Gastrocnemius medialis (tissue), 4 donors: ENCODE measurements around the gene TPCN1. TPM values are rescaled to one million over a fixed set of nuclear protein-coding genes. Genes with fewer than 3 reads are reported as not detected.

Experiments
- ATAC-seq, 2 donors: fragments of 150-250 bp; one replicate each; pipeline ENCODE4 v1.9.1; 2016
- DNase-seq, 2 donors: peaks; one replicate each; pipeline ENCODE4 v3.0.0-alpha.2; 2019
- H3K27ac ChIP-seq, 4 donors: fragments of 200-600 bp; sonication (generic); 1 replicate in 1 of 4; 2 replicates in 3 of 4; pipeline ENCODE4 v1.5.1; 2016 to 2018; ENCODE audit warnings: mild to moderate bottlenecking in 2 of 4, moderate library complexity in 1 of 4
- H3K27me3 ChIP-seq, 3 donors: fragments of 200-600 bp; sonication (generic) in 2 of 3; 1 replicate in 1 of 3; 2 replicates in 2 of 3; pipeline versions ENCODE4 v1.5.1 to v1.6.0; 2016 to 2019; ENCODE audit warnings: mild to moderate bottlenecking in 1 of 3, moderate library complexity in 1 of 3
- H3K36me3 ChIP-seq, 2 donors: fragments of 200-600 bp; sonication (generic) in 1 of 2; one replicate each; pipeline ENCODE4 v1.5.1; 2017 to 2018
- H3K4me1 ChIP-seq, 2 donors: fragments of 200-600 bp; sonication (generic) in 1 of 2; one replicate each; pipeline ENCODE4 v1.5.1; 2016 to 2017; ENCODE audit warnings: mild to moderate bottlenecking in 2 of 2
- H3K4me3 ChIP-seq, 4 donors: fragments of 200-600 bp; sonication (generic) in 3 of 4; 1 replicate in 1 of 4; 2 replicates in 3 of 4; pipeline ENCODE4 v1.5.1; 2016 to 2019; ENCODE audit warnings: mild to moderate bottlenecking in 2 of 4
- H3K9me3 ChIP-seq, 3 donors: fragments of 200-600 bp; sonication (generic) in 2 of 3; 1 replicate in 1 of 3; 2 replicates in 2 of 3; pipeline ENCODE4 v1.5.1; 2016 to 2019
- POLR2A ChIP-seq, 2 donors: fragments of 450-650 bp; IDR thresholded peaks; one replicate each; pipeline ENCODE4 v1.6.1; 2017; ENCODE audit warnings: antibody characterized with exemption in 2 of 2, mild to moderate bottlenecking in 2 of 2, moderate library complexity in 2 of 2
- in situ Hi-C, 4 donors: fragments of 200-750 bp; cut with MboI; loops; one replicate each; pipeline versions ENCODE4 v1.15.0 to v1.8.0; 2017; ENCODE audit warnings: low sequenced_read_pairs in 4 of 4
- intact Hi-C: fragments of 100-400 bp; cut with DNase I; formaldehyde crosslinking; loops from one replicate; pipeline ENCODE4 v1.15.1; 2023; ENCODE audit warnings: low total_unique reads
- total RNA-seq, 4 donors: library from RNA; depleted of rRNA; stranded (reverse); fragments of >200 nt; gene quantifications; one replicate each; pipeline versions ENCODE4 v1.1.0 to v1.2.3, GENCODE V29; 2016
- TF ChIP-seq, protein P1 (sequence below), 5 experiments: fragments of 450-650 bp in 3 of 5; fragments of 200-600 bp in 2 of 5; sonication (generic) in 2 of 5; IDR thresholded peaks in 4 of 5; conservative IDR thresholded peaks in 1 of 5; 1 replicate in 4 of 5; 2 replicates in 1 of 5; pipeline ENCODE4 v1.5.1; 2016 to 2019; ENCODE audit warnings: antibody characterized with exemption in 5 of 5, mild to moderate bottlenecking in 3 of 5, moderate library complexity in 3 of 5

TPCN1 gene
- total RNA-seq, 4 donors from 2014 or later = 21.4 to 27.0 (median 25.4) TPM

DNA sequence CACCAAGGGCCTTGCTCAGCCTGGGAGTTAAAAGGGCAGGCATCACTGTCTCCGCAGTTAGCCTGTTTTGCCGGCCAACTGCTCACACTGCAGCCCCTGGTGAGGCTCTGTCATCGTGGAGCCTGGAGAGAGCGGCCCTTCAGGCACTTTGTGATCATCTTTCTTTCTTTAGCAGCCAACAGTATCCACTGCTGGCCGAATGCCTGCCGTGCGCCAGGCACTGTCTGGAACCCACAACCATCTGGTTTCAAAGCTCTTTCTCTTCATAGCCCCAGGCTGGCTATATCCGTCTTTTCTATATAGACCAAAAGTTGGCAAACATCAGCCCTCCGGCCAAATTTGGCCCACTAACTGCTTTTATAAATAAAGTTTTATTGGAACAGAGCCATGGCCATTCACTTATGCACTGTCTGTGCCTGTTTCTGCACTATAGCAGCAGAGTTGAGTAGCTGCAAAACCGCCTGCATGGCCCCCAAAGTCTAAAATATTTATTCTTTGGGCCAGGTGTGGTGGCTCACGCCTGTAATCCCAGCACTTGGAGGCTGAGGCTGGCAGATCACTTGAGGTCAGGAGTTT lies 84.1 kb downstream of the TPCN1 start:
- intact Hi-C loops = no loop called here
- DNase-seq (no peak), ATAC-seq (no peak)
- H3K36me3 ChIP-seq = peaks cover 0 to 25% of the 10 kb centered on the region in 2 donors
- H3K4me3 ChIP-seq = no peak overlapping the region
- H3K27ac ChIP-seq = no peak overlapping the region
- H3K27me3 ChIP-seq = no peaks in the 10 kb centered on the region
- in situ Hi-C loops = loop anchor here in 2 of 4 donors (25.0 kb wide), 2 partner anchors 118 to 132 kb away; partner anchors contain the start of genes DDX54 (in 1 of the 2) and RITA1 (in 1 of the 2)
- H3K9me3 ChIP-seq = no peaks in the 10 kb centered on the region
- H3K4me1 ChIP-seq = no peaks in the 10 kb centered on the region
- TF ChIP-seq, protein P1, sequence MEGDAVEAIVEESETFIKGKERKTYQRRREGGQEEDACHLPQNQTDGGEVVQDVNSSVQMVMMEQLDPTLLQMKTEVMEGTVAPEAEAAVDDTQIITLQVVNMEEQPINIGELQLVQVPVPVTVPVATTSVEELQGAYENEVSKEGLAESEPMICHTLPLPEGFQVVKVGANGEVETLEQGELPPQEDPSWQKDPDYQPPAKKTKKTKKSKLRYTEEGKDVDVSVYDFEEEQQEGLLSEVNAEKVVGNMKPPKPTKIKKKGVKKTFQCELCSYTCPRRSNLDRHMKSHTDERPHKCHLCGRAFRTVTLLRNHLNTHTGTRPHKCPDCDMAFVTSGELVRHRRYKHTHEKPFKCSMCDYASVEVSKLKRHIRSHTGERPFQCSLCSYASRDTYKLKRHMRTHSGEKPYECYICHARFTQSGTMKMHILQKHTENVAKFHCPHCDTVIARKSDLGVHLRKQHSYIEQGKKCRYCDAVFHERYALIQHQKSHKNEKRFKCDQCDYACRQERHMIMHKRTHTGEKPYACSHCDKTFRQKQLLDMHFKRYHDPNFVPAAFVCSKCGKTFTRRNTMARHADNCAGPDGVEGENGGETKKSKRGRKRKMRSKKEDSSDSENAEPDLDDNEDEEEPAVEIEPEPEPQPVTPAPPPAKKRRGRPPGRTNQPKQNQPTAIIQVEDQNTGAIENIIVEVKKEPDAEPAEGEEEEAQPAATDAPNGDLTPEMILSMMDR (IDR thresholded peaks at IDR 0.05 in 4 of 5, conservative IDR thresholded peaks at IDR 0.05 in 1 of 5) = no peak
- TF ChIP-seq POLR2A (IDR thresholded peaks at IDR 0.05) = no peak

DNA sequence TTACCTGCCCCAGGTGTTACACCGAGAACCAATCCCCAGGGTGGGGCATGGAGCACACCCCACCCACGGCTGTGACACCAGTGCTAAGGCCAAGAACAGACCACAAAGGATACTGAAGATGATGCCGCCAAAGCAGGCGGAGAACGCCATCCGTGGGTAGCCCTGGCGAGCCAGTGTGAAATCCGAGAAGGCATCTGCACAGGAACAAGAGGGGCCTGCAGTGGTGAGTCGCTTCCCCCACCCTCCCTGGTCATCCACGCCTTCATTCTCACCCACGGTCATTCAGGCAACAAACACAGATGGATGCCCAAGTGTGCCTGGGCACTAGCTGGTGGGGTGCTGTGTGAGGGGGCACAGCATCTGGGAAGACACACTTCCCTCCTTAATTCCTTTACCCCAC lies 85.1 kb downstream of the TPCN1 start:
- no peak for DNase-seq
- Histone ChIP-seq H3K9me3 (no peaks in the 10 kb centered on the region), H3K4me1 (no peaks in the 10 kb centered on the region), H3K27ac (no peak overlapping the region), H3K4me3 (no peak overlapping the region), H3K36me3 (peaks cover 0 to 25% of the 10 kb centered on the region in 2 donors), H3K27me3 (no peaks in the 10 kb centered on the region)
- no peak for TF ChIP-seq POLR2A (IDR thresholded peaks at IDR 0.05)
- TF ChIP-seq, protein P1 (IDR thresholded peaks at IDR 0.05 in 4 of 5, conservative IDR thresholded peaks at IDR 0.05 in 1 of 5) = no peak
- intact Hi-C loops = no loop called here
- in situ Hi-C loops = loop anchor here in 2 of 4 donors (25.0 kb wide), 2 partner anchors 119 to 131 kb away; partner anchors contain the start of genes DDX54 (in 1 of the 2) and RITA1 (in 1 of the 2)
- ATAC-seq = no peak

DNA sequence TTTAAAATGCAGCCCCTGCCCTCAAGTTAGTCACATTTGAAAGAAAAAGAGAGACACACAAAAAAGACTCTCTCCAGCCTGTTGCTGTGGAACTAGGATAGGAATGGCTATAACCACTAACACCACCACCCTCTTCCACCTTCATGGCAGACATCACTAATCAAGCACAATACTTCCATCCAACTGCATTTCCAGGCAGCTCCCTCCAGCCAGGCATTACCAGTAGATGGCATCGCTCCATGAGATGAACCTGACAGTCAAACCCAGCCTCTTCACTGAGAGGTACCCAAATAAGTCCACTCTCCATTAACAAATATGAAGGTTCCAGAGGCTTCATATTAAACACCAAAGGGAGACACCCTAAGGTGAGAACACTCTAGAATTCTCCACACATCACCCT lies 89.2 kb downstream of the TPCN1 start:
- no peak for TF ChIP-seq POLR2A (IDR thresholded peaks at IDR 0.05)
- TF ChIP-seq, protein P1 (IDR thresholded peaks at IDR 0.05 in 4 of 5, conservative IDR thresholded peaks at IDR 0.05 in 1 of 5) = no peak
- Histone ChIP-seq H3K27ac (no peak overlapping the region), H3K4me1 (no peaks in the 10 kb centered on the region), H3K36me3 (peaks cover 0 to 36% of the 10 kb centered on the region in 2 donors), H3K9me3 (no peaks in the 10 kb centered on the region), H3K4me3 (no peak overlapping the region), H3K27me3 (no peaks in the 10 kb centered on the region)
- in situ Hi-C loops = loop anchor here in 3 of 4 donors (10.0 to 25.0 kb wide), 3 partner anchors 114 to 127 kb away; partner anchors contain the start of genes DDX54 (in 1 of the 3), RITA1 (in 1 of the 3) and SDSL (in 1 of the 3)
- no peak for ATAC-seq
- DNase-seq = no peak
- intact Hi-C loops = loop anchor here (5.0 kb wide), 1 partner anchor 602 kb away; no protein-coding TSS in a partner anchor

DNA sequence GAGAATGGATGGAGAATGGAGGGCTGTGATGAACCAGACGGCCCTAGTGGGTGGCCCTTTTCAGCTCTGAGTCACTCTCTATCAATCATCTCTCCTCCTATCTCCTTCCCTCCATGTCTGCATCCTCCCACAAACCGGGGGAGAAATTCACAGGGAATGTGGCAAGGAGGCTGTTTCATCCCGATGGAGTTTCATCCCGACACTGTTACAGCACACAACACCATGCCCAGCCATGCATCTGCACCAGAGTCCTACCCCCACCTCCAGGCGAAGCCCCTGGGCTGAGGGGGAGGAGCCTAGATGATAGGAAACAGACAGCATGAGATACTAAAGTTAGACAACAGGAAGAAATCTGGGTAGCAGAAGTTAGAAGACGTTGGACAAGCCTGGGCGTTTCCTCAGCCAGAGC lies 92.9 kb downstream of the TPCN1 start:
- in situ Hi-C loops = loop anchor here in 3 of 4 donors (10.0 to 25.0 kb wide), 3 partner anchors 111 to 127 kb away; partner anchors contain the start of genes DDX54 (in 1 of the 3), RITA1 (in 1 of the 3) and SDSL (in 1 of the 3)
- intact Hi-C loops = loop anchor here (5.0 kb wide), 1 partner anchor 598 kb away; no protein-coding TSS in a partner anchor
- peaks cover 0 to 50% of the 10 kb centered on the region in 2 donors for H3K36me3 ChIP-seq
- no peaks in the 10 kb centered on the region for H3K4me1 ChIP-seq
- H3K27me3 ChIP-seq = no peaks in the 10 kb centered on the region
- no peak overlapping the region for H3K27ac ChIP-seq
- ATAC-seq (no peak), DNase-seq (no peak)
- H3K9me3 ChIP-seq = no peaks in the 10 kb centered on the region
- H3K4me3 ChIP-seq = no peak overlapping the region
- no peak for TF ChIP-seq POLR2A (IDR thresholded peaks at IDR 0.05)
- TF ChIP-seq, protein P1 (IDR thresholded peaks at IDR 0.05 in 4 of 5, conservative IDR thresholded peaks at IDR 0.05 in 1 of 5) = no peak
